ENCODE results near the gene LGMN. TPM values are rescaled to one million over a fixed set of nuclear protein-coding genes. Genes with fewer than 3 reads are reported as not detected.
"Not testable (repeated sequence)": the region's sequence is repeated elsewhere in the genome, so short reads cannot be mapped to it uniquely, and the experiment has no call there.

LGMN gene
- total RNA-seq, 1 donor from 2014 or later = 100 TPM

DNA sequence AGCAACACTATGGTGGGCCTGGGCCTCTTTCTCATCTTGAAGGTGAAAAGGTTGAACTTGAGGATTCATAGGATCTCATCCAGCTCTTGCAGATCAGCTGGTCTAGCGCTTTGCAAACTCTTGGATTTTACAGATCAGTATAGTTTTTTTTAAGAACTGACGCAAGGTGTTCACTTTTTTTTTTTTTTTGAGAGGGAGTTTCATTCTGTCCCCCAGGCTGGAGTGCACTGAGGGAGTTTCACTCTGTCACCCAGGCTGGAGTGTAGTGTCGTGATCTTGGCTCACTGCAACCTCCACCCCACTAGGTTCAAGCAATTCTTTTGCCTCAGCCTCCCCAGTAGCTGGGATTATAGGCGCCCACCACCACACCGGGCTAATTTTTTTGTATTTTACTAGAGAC, 20.4 kb upstream of the LGMN start:
- Histone ChIP-seq H3K9me3 (replicated peaks) (no peaks in the 10 kb centered on the region), H3K4me1 (no peaks in the 10 kb centered on the region), H3K27ac (replicated peaks) (no peak overlapping the region), H3K4me3 (no peak overlapping the region), H3K36me3 (no peaks in the 10 kb centered on the region), H3K27me3 (ENCODE audit: low read depth) (no peaks in the 10 kb centered on the region)
- DNase-seq = no peak
- TF ChIP-seq, protein P1, sequence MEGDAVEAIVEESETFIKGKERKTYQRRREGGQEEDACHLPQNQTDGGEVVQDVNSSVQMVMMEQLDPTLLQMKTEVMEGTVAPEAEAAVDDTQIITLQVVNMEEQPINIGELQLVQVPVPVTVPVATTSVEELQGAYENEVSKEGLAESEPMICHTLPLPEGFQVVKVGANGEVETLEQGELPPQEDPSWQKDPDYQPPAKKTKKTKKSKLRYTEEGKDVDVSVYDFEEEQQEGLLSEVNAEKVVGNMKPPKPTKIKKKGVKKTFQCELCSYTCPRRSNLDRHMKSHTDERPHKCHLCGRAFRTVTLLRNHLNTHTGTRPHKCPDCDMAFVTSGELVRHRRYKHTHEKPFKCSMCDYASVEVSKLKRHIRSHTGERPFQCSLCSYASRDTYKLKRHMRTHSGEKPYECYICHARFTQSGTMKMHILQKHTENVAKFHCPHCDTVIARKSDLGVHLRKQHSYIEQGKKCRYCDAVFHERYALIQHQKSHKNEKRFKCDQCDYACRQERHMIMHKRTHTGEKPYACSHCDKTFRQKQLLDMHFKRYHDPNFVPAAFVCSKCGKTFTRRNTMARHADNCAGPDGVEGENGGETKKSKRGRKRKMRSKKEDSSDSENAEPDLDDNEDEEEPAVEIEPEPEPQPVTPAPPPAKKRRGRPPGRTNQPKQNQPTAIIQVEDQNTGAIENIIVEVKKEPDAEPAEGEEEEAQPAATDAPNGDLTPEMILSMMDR (IDR thresholded peaks at IDR 0.05; ENCODE audit: borderline replicate concordance) = no peak
- intact Hi-C loops (cut with micrococcal nuclease) = no loop called here

DNA sequence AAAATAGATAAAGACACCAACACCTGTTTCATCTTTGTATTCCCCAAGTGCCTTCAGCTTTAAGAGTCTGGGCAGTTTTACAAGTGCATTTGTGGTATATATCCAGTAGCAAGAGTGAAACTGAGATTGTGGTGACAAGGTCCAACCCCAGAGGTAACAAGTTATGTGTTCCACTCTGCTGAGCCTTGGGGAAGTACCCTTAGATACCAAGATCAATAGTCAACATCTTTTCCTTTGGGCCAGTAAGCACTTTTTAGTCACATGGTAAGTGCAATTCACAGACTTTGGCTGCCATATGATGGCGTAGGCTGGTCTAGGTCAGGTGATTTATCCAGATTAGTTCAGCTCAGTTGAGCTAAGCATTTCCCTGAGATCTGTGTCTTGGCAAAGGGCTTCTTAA, 19.8 kb upstream of the LGMN start:
- H3K27me3 ChIP-seq (ENCODE audit: low read depth); H3K27ac ChIP-seq (replicated peaks); intact Hi-C loops (cut with micrococcal nuclease); H3K4me3 ChIP-seq; H3K9me3 ChIP-seq (replicated peaks); H3K4me1 ChIP-seq; DNase-seq; H3K36me3 ChIP-seq: not testable (repeated sequence)

- H3K9me3 ChIP-seq (replicated peaks); H3K4me3 ChIP-seq; H3K4me1 ChIP-seq; DNase-seq; H3K27me3 ChIP-seq (ENCODE audit: low read depth); intact Hi-C loops (cut with micrococcal nuclease); H3K27ac ChIP-seq (replicated peaks); H3K36me3 ChIP-seq: not testable (repeated sequence)
Measured at GRCh38 chr14:92763666-92764631, 15.5 kb upstream of the LGMN start.

DNA sequence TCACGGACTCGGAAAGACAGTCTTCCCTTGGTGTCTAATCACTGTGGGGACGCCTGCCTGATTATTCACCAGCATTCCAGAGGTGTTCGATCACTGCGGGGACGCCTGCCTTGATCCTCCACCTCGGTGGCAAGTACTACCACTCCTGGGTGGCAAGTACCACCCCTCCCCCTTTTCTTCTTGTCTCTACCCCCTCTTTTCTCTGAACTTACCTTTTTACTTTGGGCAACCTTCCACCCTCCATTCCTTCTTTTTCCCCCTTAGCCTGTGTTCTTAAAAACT, 12.0 kb upstream of the LGMN start:
- no peak for DNase-seq
- no peaks in the 10 kb centered on the region for H3K27me3 ChIP-seq (ENCODE audit: low read depth)
- H3K4me1 ChIP-seq = no peaks in the 10 kb centered on the region
- intact Hi-C loops (cut with micrococcal nuclease) = no loop called here
- H3K27ac ChIP-seq (replicated peaks) = no peak overlapping the region
- H3K4me3 ChIP-seq = no peak overlapping the region
- TF ChIP-seq, protein P1 (IDR thresholded peaks at IDR 0.05; ENCODE audit: borderline replicate concordance) = no peak
- no peaks in the 10 kb centered on the region for H3K9me3 ChIP-seq (replicated peaks)
- H3K36me3 ChIP-seq = no peaks in the 10 kb centered on the region

DNA sequence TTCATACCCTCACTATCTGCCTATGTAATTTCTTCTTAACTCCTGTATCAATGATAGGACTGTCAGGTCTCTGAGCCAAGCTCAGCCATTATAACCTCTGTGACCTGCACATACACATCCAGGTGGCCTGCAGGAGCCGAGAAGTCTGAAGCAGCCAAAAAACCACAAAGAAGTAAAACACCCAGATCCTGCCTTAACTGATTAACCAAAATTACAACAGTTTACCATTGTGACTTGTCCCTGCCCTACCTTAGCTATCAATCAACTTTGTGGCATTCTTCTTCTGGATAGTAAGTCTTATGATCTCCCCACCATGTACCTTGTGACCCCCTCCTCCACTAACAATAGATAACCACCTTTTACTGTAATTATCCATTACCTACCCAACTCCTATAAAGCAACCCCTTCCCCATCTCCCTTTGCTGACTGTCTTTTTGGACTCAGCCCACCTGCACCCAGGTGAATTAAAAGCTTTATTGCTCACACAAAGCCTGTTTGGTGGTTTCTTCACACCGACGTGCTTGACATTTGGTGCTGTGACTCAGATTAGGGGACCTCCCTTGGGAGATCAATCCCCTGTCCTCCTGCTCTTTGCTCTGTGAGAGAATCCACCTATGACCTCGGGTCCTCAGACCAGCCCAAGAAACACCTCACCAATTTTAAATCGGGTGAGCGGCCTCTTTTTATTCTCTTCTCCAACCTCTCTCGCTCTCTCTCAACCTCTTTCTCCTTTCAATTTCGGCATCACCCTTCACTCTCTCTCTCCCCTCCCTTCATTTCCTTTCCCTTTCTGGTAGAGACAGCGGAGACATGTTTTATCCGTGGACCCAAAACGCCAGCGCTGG, 11.5 kb upstream of the LGMN start:
- Histone ChIP-seq H3K4me1 (no peaks in the 10 kb centered on the region), H3K4me3 (no peak overlapping the region), H3K27me3 (ENCODE audit: low read depth) (no peaks in the 10 kb centered on the region), H3K36me3 (no peaks in the 10 kb centered on the region), H3K9me3 (replicated peaks) (no peaks in the 10 kb centered on the region), H3K27ac (replicated peaks) (no peak overlapping the region)
- DNase-seq = no peak
- intact Hi-C loops (cut with micrococcal nuclease) = no loop called here
- TF ChIP-seq, protein P1 (IDR thresholded peaks at IDR 0.05; ENCODE audit: borderline replicate concordance) = no peak

GRCh38 chr14:92759300-92759678, 10.9 kb upstream of the LGMN start:
- no peaks in the 10 kb centered on the region for H3K9me3 ChIP-seq (replicated peaks)
- TF ChIP-seq, protein P1 (IDR thresholded peaks at IDR 0.05; ENCODE audit: borderline replicate concordance) = no peak
- intact Hi-C loops (cut with micrococcal nuclease) = no loop called here

More at GRCh38 chr14:92759300-92759678, 10.9 kb upstream of the LGMN start:
- Histone ChIP-seq H3K36me3 (no peaks in the 10 kb centered on the region), H3K4me3 (no peak overlapping the region), H3K4me1 (no peaks in the 10 kb centered on the region), H3K27ac (replicated peaks) (no peak overlapping the region), H3K27me3 (ENCODE audit: low read depth) (no peaks in the 10 kb centered on the region)
- DNase-seq = no peak

Data from left ventricle myocardium inferior (tissue), 1 donor.